B cell (primary cell): ENCODE results near the gene CHMP6. TPM values are rescaled to one million over a fixed set of nuclear protein-coding genes. Genes with fewer than 3 reads are reported as not detected.

Source experiments
- ATAC-seq: fragments of 200-7000 bp; cut with Tn5 transposase; one replicate; pipeline ENCODE4 v1.10.0; 2021; ENCODE audit warnings: low read depth, mild to moderate bottlenecking, moderate number of reproducible peaks, moderate library complexity
- CTCF ChIA-PET: fragments of 350-600 bp; sonication (Branson Sonifier 250); formaldehyde crosslinking; loops from one replicate; lab custom pipeline; 2021; ENCODE audit warnings: antibody characterized with exemption, inconsistent platforms; lab: Charles Lee
- POLR2A ChIA-PET: fragments of 350-600 bp; sonication (Branson Sonifier 250); formaldehyde crosslinking; loops from one replicate; lab custom pipeline; 2021; ENCODE audit warnings: antibody characterized with exemption; lab: Charles Lee
- DNase-seq: peaks from one replicate; pipeline ENCODE4 v3.0.0; 2013
- H2AFZ ChIP-seq: 2 replicates; pipeline ENCODE4 v1.6.1; 2012; ENCODE audit warnings: mild to moderate bottlenecking, low read depth, low read length; ENCODE audit not compliant: insufficient read depth, poor library complexity, severe bottlenecking
- H3K27ac ChIP-seq, 2 donors: 1 replicate in 1 of 2; 2 replicates in 1 of 2; pipeline ENCODE4 v1.5.1; 2012 to 2013; ENCODE audit warnings: low read length in 2 of 2, mild to moderate bottlenecking in 2 of 2, moderate library complexity in 1 of 2
- H3K27me3 ChIP-seq, 4 experiments: fragments of 200-600 bp in 1 of 4; sonication (generic) in 1 of 4; replicated peaks in 1 of 4; 1 replicate in 2 of 4; 2 replicates in 2 of 4; pipeline versions ENCODE4 v1.6.1 to v1.7.0; 2013 to 2016; ENCODE audit warnings: low read length in 3 of 4, mild to moderate bottlenecking in 2 of 4, mixed read lengths in 1 of 4, moderate library complexity in 1 of 4; ENCODE audit not compliant: insufficient read depth in 4 of 4, control insufficient read depth in 3 of 4; ENCODE audit errors: control extremely low read depth in 1 of 4
- H3K36me3 ChIP-seq, 2 experiments: replicated peaks in 1 of 2; 1 replicate in 1 of 2; 2 replicates in 1 of 2; pipeline versions ENCODE4 v1.6.1 to v1.7.1; 2013; ENCODE audit warnings: low read length in 1 of 2; ENCODE audit not compliant: insufficient read depth in 2 of 2, control insufficient read depth in 1 of 2; ENCODE audit errors: control extremely low read depth in 1 of 2, extremely low read depth in 1 of 2
- H3K4me1 ChIP-seq, 2 donors: fragments of 200-600 bp in 1 of 2; sonication (generic) in 1 of 2; 1 replicate in 1 of 2; 2 replicates in 1 of 2; pipeline versions ENCODE4 v1.5.1 to v1.6.1; 2013 to 2017; ENCODE audit warnings: low read length in 2 of 2; ENCODE audit not compliant: control insufficient read depth in 2 of 2, insufficient read depth in 2 of 2
- H3K4me2 ChIP-seq: replicated peaks from 2 replicates; pipeline ENCODE3; 2012; ENCODE audit warnings: mild to moderate bottlenecking, low read depth, low read length; ENCODE audit not compliant: poor library complexity, severe bottlenecking
- H3K4me3 ChIP-seq, 5 experiments: fragments of 200-600 bp in 1 of 5; sonication (generic) in 1 of 5; 1 replicate in 3 of 5; 2 replicates in 2 of 5; pipeline versions ENCODE4 v1.5.1 to v1.7.0; 2011 to 2016; ENCODE audit warnings: low read length in 4 of 5, mild to moderate bottlenecking in 4 of 5, low read depth in 2 of 5, control low read depth in 1 of 5, moderate library complexity in 1 of 5; ENCODE audit not compliant: insufficient read depth in 1 of 5; ENCODE audit errors: control extremely low read depth in 1 of 5, extremely low read depth in 1 of 5
- H3K79me2 ChIP-seq: fragments of 200-600 bp; sonication (generic); one replicate; pipeline ENCODE4 v1.6.0; 2016; ENCODE audit warnings: low read length; ENCODE audit not compliant: control insufficient read depth, insufficient read depth
- H3K9ac ChIP-seq: fragments of 200-600 bp; sonication (generic); 2 replicates; pipeline ENCODE4 v1.6.1; 2017; ENCODE audit warnings: mild to moderate bottlenecking, low read length, moderate library complexity
- H3K9me3 ChIP-seq, 3 donors: one replicate each; pipeline versions ENCODE4 v1.6.1 to v1.7.1; 2013; ENCODE audit warnings: low read length in 2 of 3; ENCODE audit not compliant: control insufficient read depth in 2 of 3, insufficient read depth in 1 of 3; ENCODE audit errors: control extremely low read depth in 1 of 3
- H4K20me1 ChIP-seq: 2 replicates; pipeline ENCODE4 v1.6.0; 2012; ENCODE audit warnings: mild to moderate bottlenecking, low read length; ENCODE audit not compliant: insufficient read depth, control insufficient read depth, poor library complexity, severe bottlenecking
- H3K27ac Mint-ChIP-seq: one replicate; pipeline ENCODE4 v1.8.0; 2021; ENCODE audit warnings: mixed read lengths
- H3K27me3 Mint-ChIP-seq: one replicate; pipeline ENCODE4 v1.8.0; 2021; ENCODE audit warnings: mixed read lengths
- H3K4me1 Mint-ChIP-seq: one replicate; pipeline ENCODE4 v1.8.0; 2021; ENCODE audit warnings: mixed read lengths
- H3K4me3 Mint-ChIP-seq: one replicate; pipeline ENCODE4 v1.8.0; 2021; ENCODE audit warnings: mixed read lengths
- H3K9me3 Mint-ChIP-seq: one replicate; pipeline ENCODE4 v1.8.0; 2022; ENCODE audit warnings: mixed read lengths; ENCODE audit not compliant: insufficient read depth
- CTCF ChIP-seq: fragments of 200-600 bp; IDR thresholded peaks from one replicate; pipeline ENCODE4 v1.8.0; 2022; ENCODE audit warnings: antibody characterized with exemption, mild to moderate bottlenecking
- EZH2 ChIP-seq: IDR thresholded peaks from 2 replicates; pipeline ENCODE4 v1.6.1; 2012; ENCODE audit warnings: borderline replicate concordance, low read depth, mild to moderate bottlenecking, moderate library complexity, low read length; ENCODE audit not compliant: insufficient read depth, poor library complexity, severe bottlenecking
- WGBS: methylation state at CpG from one replicate; pipeline ENCODE4 v1.1.5; 2013; ENCODE audit warnings: missing lambda C conversion rate; ENCODE audit not compliant: insufficient coverage; 5-methylcytosine and 5-hydroxymethylcytosine counted together
- intact Hi-C: fragments of 100-400 bp; cut with micrococcal nuclease; formaldehyde crosslinking; loops from one replicate; pipeline ENCODE4 v1.10.0; 2022
- polyA plus RNA-seq: library from polyadenylated mRNA; depleted of rRNA; stranded (reverse); fragments of >200 nt; gene quantifications from 2 replicates; pipeline ENCODE4 v1.2.3, GENCODE V29; 2012
- total RNA-seq, 2 donors: library from RNA; stranded (reverse); fragments of 120-200 nt in 1 of 2; gene quantifications; 1 replicate in 1 of 2; 2 replicates in 1 of 2; pipeline versions ENCODE4 v1.2.3 to v1.2.4, GENCODE V29; 2013 to 2022

The CHMP6 gene
- total and polyA plus RNA-seq, 2 donors (not counting 1 experiment from before 2014, with no cell fraction given), result 21.2 to 46.2 TPM

DNA sequence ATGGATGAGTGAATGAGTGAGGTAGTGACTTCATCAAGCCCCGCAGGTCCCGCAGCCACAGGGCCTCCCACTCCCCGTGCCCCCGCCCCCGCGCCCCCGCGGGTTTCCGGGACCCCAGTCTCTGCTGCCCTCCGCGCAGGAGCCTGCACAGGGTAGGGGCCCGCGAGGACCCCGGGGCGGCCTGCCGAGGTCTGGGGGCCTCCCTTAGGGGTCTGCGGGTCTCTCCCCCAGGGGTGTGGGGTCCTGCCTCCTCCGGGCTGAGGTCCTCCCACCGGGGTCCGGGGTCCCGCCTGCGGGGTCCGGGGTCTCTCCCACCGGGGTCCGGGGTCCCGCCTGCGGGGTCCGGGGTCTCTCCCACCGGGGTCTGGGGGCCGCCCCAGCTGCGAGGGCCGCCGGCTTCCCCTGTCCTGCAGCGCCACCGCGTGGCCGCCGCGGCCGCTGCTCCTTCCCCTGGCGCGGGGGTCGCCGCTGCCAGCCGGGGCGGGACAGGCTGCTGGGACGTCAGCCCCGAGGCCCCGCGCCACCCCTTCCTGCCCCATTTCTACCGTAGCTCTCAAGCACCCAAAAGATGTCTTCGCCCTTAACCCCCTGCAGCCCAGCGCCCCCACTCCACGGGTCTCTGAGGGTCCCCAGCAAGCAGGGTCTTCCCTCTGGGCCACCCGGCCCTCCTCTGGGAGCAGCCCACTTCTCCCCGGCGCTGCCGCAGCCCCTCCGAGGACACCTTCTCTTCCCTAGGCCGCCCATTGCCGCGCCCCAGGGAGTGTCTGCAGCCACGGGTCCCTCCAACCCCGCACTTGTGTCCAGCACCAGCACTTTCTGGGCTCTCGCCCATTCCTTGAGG is 10.4 kb upstream of the CHMP6 start:
- peak; percentile 72 for ATAC-seq
- no peaks in the 10 kb centered on the region for H3K9me3 ChIP-seq
- H3K4me3 ChIP-seq, result peak overlapping the region in 2 of 5 experiments; percentile 2 to 23
- H3K79me2 ChIP-seq, result no peaks in the 10 kb centered on the region
- H3K27me3 ChIP-seq, result no peaks in the 10 kb centered on the region
- ChIA-PET CTCF (interaction anchor here (0.9 to 2.2 kb wide), 5 partner anchors 120 to 557 kb away, joined by 3 to 19 read pairs (median 4); no protein-coding TSS in a partner anchor), POLR2A (no interaction called here)
- peak; percentile 67 for DNase-seq
- H3K36me3 ChIP-seq, result no peaks in the 10 kb centered on the region
- peak overlapping the region; percentile 69 for H3K4me3 Mint-ChIP-seq
- 12% methylated on average over 61 of the region's 65 CpGs for WGBS
- peaks cover 12% of the 10 kb centered on the region for H3K4me1 Mint-ChIP-seq
- intact Hi-C loops, result loop anchor here (1.0 to 10.0 kb wide), 3 partner anchors 246 to 554 kb away; no protein-coding TSS in a partner anchor
- H3K27ac Mint-ChIP-seq, result no peak overlapping the region
- no peaks in the 10 kb centered on the region for H4K20me1 ChIP-seq
- TF ChIP-seq CTCF, result peak; percentile 94
- TF ChIP-seq EZH2, result no peak
- peaks cover 12 to 17% of the 10 kb centered on the region in 2 donors for H3K4me1 ChIP-seq
- no peak overlapping the region for H2AFZ ChIP-seq
- H3K27ac ChIP-seq, result no peak overlapping the region
- no peak overlapping the region for H3K9ac ChIP-seq
- no peaks in the 10 kb centered on the region for H3K9me3 Mint-ChIP-seq
- H3K4me2 ChIP-seq, result peak overlapping the region; percentile 74
- peaks cover 9% of the 10 kb centered on the region for H3K27me3 Mint-ChIP-seq

GRCh38 chr17:80981929-80982425 is 9.7 kb upstream of the CHMP6 start:
- Histone ChIP-seq H3K27me3 (no peaks in the 10 kb centered on the region), H3K9ac (no peak overlapping the region), H4K20me1 (no peaks in the 10 kb centered on the region), H2AFZ (no peak overlapping the region), H3K9me3 (no peaks in the 10 kb centered on the region), H3K4me3 (no peak overlapping the region), H3K79me2 (no peaks in the 10 kb centered on the region), H3K4me2 (no peak overlapping the region), H3K27ac (no peak overlapping the region), H3K4me1 (peaks cover 19 to 24% of the 10 kb centered on the region in 2 donors), H3K36me3 (no peaks in the 10 kb centered on the region)
- H3K9me3 Mint-ChIP-seq, result no peaks in the 10 kb centered on the region
- no peak overlapping the region for H3K27ac Mint-ChIP-seq
- ChIA-PET CTCF (interaction anchor here (0.9 to 2.2 kb wide), 5 partner anchors 121 to 558 kb away, joined by 3 to 19 read pairs (median 4); no protein-coding TSS in a partner anchor), POLR2A (no interaction called here)
- WGBS, result 85% methylated on average over 13 of the region's 17 CpGs
- ATAC-seq (no peak), DNase-seq (no peak)
- intact Hi-C loops, result loop anchor here (1.0 to 10.0 kb wide), 3 partner anchors 247 to 555 kb away; no protein-coding TSS in a partner anchor
- peaks cover 9% of the 10 kb centered on the region for H3K27me3 Mint-ChIP-seq
- no peak overlapping the region for H3K4me3 Mint-ChIP-seq
- TF ChIP-seq EZH2 (no peak), CTCF (no peak)
- peaks cover 16% of the 10 kb centered on the region for H3K4me1 Mint-ChIP-seq
